Peyer's patch (tissue), 4 donors: ENCODE results near the gene ESRRG.

ENCODE experiments used
- POLR2A ChIP-seq, 2 donors: fragments of 450-650 bp; IDR thresholded peaks; one replicate each; pipeline ENCODE4 v1.5.1; 2017; ENCODE audit warnings: antibody characterized with exemption in 2 of 2, mild to moderate bottlenecking in 2 of 2, moderate library complexity in 2 of 2
- TF ChIP-seq, protein P1 (sequence below), 6 experiments: fragments of 450-650 bp in 4 of 6; fragments of 200-600 bp in 2 of 6; sonication (generic) in 1 of 6; IDR thresholded peaks; one replicate each; pipeline ENCODE4 v1.5.1; 2017 to 2019; ENCODE audit warnings: antibody characterized with exemption in 6 of 6, mild to moderate bottlenecking in 3 of 6, moderate library complexity in 1 of 6

DNA sequence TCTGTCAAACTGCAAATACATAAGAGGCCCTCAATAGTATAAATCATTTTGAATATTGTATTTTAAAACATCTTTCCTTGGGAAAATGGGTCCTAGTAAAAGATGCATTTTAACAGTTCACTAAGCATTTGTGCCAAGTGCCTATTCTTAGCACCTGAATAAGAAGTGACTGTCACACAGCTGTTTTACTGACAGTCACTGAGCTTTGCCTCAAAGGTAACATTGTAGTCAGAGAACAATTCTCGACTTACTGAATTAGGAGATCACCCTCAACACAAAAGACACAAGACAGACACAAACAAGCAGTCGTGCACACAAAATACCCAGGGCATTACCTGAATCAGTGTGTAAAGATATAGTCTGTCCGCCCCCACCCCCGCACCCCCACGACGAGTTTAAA is 408 bp downstream of the ESRRG start:
- TF ChIP-seq POLR2A (IDR thresholded peaks at IDR 0.05), result no peak
- TF ChIP-seq, protein P1, sequence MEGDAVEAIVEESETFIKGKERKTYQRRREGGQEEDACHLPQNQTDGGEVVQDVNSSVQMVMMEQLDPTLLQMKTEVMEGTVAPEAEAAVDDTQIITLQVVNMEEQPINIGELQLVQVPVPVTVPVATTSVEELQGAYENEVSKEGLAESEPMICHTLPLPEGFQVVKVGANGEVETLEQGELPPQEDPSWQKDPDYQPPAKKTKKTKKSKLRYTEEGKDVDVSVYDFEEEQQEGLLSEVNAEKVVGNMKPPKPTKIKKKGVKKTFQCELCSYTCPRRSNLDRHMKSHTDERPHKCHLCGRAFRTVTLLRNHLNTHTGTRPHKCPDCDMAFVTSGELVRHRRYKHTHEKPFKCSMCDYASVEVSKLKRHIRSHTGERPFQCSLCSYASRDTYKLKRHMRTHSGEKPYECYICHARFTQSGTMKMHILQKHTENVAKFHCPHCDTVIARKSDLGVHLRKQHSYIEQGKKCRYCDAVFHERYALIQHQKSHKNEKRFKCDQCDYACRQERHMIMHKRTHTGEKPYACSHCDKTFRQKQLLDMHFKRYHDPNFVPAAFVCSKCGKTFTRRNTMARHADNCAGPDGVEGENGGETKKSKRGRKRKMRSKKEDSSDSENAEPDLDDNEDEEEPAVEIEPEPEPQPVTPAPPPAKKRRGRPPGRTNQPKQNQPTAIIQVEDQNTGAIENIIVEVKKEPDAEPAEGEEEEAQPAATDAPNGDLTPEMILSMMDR (IDR thresholded peaks at IDR 0.05), result no peak
